Natural killer cell (primary cell): ENCODE results near the gene SPTBN4. TPM values are rescaled to one million over a fixed set of nuclear protein-coding genes. Genes with fewer than 3 reads are reported as not detected.

Experiments used
- ATAC-seq, 3 donors: fragments of 150-1000 bp in 2 of 3; fragments of 200-7000 bp in 1 of 3; cut with Tn5 transposase; 1 replicate in 1 of 3; 2 replicates in 2 of 3; pipeline ENCODE4 v1.10.0; 2021; ENCODE audit warnings: mild to moderate bottlenecking in 2 of 3, moderate library complexity in 2 of 3
- DNase-seq, 2 donors: peaks; one replicate each; pipeline versions ENCODE4 v3.0.0 to v3.0.0-alpha.2; 2013 to 2021; ENCODE audit warnings: mixed read lengths in 1 of 2
- H3K27ac ChIP-seq: one replicate; pipeline ENCODE4 v1.5.1; 2013; ENCODE audit warnings: mild to moderate bottlenecking, low read length
- H3K27me3 ChIP-seq: one replicate; pipeline ENCODE4 v1.6.1; 2013; ENCODE audit warnings: low read length; ENCODE audit not compliant: control insufficient read depth, insufficient read depth
- H3K36me3 ChIP-seq: one replicate; pipeline ENCODE4 v1.6.1; 2013; ENCODE audit warnings: low read length; ENCODE audit not compliant: control insufficient read depth, insufficient read depth
- H3K4me1 ChIP-seq: one replicate; pipeline ENCODE4 v1.6.1; 2013; ENCODE audit warnings: low read length; ENCODE audit not compliant: control insufficient read depth, insufficient read depth
- H3K4me3 ChIP-seq: one replicate; pipeline ENCODE4 v1.5.1; 2013; ENCODE audit warnings: low read length
- H3K9me3 ChIP-seq: one replicate; pipeline ENCODE4 v1.6.1; 2013; ENCODE audit warnings: low read length; ENCODE audit not compliant: control insufficient read depth, insufficient read depth
- H3K27ac Mint-ChIP-seq, 2 donors: one replicate each; pipeline ENCODE4 v1.8.0; 2022; ENCODE audit warnings: mild to moderate bottlenecking in 2 of 2, mixed read lengths in 2 of 2, moderate library complexity in 1 of 2
- H3K27me3 Mint-ChIP-seq, 2 donors: one replicate each; pipeline ENCODE4 v1.8.0; 2022; ENCODE audit warnings: low read depth in 2 of 2, mixed read lengths in 2 of 2
- H3K36me3 Mint-ChIP-seq: one replicate; pipeline ENCODE4 v1.8.0; 2022; ENCODE audit warnings: mixed read lengths
- H3K4me1 Mint-ChIP-seq, 2 donors: one replicate each; pipeline ENCODE4 v1.8.0; 2022; ENCODE audit warnings: mixed read lengths in 2 of 2
- H3K4me3 Mint-ChIP-seq: one replicate; pipeline ENCODE4 v1.8.0; 2022; ENCODE audit warnings: mild to moderate bottlenecking, moderate library complexity, mixed read lengths
- H3K9me3 Mint-ChIP-seq, 2 donors: one replicate each; pipeline ENCODE4 v1.8.0; 2022; ENCODE audit warnings: mixed read lengths in 2 of 2
- WGBS: methylation state at CpG from one replicate; pipeline ENCODE4 v1.1.7; 2013; ENCODE audit warnings: missing lambda C conversion rate; ENCODE audit not compliant: insufficient coverage; 5-methylcytosine and 5-hydroxymethylcytosine counted together
- intact Hi-C: fragments of 100-400 bp; cut with micrococcal nuclease; formaldehyde crosslinking; loops from one replicate; pipeline ENCODE4 v1.14.2; 2022
- total RNA-seq, 4 donors: library from RNA; stranded (reverse); fragments of 120-200 nt in 1 of 4; gene quantifications; one replicate each; pipeline versions ENCODE4 v1.2.3 to v1.2.4, GENCODE V29; 2013 to 2022
- TF ChIP-seq, protein P1 (sequence below): fragments of 200-600 bp; IDR thresholded peaks from one replicate; pipeline ENCODE4 v1.8.0; 2022; ENCODE audit warnings: antibody characterized with exemption

The SPTBN4 gene
- total RNA-seq, 3 donors from 2014 or later (not counting 1 experiment from before 2014, with no cell fraction given): 0.16 to 0.63 (median 0.31) TPM

DNA sequence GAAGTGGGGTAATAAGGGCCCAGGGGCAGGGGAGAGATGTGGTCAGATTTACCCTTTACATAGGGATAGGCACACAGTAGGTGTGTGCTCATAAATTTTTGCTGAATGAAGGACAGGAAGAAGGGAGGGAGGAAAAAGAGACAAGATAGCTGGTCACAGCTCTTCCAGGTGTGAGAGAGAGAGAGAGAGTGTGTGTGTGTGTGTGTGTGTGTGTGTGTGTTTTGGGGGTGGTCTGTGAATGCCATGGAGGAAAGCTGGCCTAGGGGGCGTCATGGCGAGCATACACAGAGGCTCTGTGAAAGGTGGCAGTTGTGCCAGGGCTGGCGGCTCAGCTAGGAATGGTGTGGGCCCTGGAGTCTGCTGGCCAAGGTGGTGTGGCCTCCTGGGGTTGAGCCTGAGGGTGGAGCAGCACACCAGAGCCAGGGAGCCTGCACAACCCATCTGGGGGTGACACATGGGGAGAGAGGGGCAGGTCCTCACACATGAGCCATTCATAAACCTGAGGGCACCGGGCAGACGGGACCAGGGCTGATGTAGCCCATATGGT, 47.7 kb upstream of the SPTBN4 start:
- H3K36me3 Mint-ChIP-seq: no peaks in the 10 kb centered on the region
- peak overlapping the region in 1 of 2 donors; percentile 82 for H3K27ac Mint-ChIP-seq
- H3K9me3 Mint-ChIP-seq: no peaks in the 10 kb centered on the region
- Histone ChIP-seq H3K9me3 (no peaks in the 10 kb centered on the region), H3K4me1 (peaks cover 50% of the 10 kb centered on the region), H3K36me3 (peaks cover 10% of the 10 kb centered on the region), H3K27me3 (no peaks in the 10 kb centered on the region), H3K27ac (no peak overlapping the region), H3K4me3 (no peak overlapping the region)
- no peak overlapping the region for H3K4me3 Mint-ChIP-seq
- 92% methylated on average over 5 of the region's 5 CpGs for WGBS
- H3K27me3 Mint-ChIP-seq: no peaks in the 10 kb centered on the region
- TF ChIP-seq, protein P1, sequence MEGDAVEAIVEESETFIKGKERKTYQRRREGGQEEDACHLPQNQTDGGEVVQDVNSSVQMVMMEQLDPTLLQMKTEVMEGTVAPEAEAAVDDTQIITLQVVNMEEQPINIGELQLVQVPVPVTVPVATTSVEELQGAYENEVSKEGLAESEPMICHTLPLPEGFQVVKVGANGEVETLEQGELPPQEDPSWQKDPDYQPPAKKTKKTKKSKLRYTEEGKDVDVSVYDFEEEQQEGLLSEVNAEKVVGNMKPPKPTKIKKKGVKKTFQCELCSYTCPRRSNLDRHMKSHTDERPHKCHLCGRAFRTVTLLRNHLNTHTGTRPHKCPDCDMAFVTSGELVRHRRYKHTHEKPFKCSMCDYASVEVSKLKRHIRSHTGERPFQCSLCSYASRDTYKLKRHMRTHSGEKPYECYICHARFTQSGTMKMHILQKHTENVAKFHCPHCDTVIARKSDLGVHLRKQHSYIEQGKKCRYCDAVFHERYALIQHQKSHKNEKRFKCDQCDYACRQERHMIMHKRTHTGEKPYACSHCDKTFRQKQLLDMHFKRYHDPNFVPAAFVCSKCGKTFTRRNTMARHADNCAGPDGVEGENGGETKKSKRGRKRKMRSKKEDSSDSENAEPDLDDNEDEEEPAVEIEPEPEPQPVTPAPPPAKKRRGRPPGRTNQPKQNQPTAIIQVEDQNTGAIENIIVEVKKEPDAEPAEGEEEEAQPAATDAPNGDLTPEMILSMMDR: no peak
- intact Hi-C loops: no loop called here
- DNase-seq: no peak
- peaks cover 28 to 51% of the 10 kb centered on the region in 2 donors for H3K4me1 Mint-ChIP-seq
- ATAC-seq: no peak

DNA sequence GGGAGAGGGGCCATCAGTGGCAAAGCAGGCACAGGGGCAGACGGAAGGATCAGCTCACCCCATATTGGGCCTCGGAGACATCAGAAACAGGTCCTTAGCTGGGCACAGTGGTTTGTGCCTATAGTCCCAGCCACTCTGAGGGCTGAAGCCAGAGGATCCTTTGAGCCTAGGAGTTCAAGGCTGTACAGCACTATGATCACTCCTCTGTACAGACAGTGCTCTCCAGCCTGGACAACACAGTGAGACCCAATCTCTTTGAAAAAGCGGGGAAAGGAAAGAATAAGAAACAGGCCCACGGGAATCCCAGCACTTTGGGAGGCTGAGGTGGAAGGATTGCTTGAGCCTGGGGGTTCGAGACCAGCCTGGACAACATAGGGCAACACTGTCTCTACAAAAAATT, 47.0 kb upstream of the SPTBN4 start:
- ATAC-seq: no peak
- TF ChIP-seq, protein P1: no peak
- Histone ChIP-seq H3K36me3 (peaks cover 10% of the 10 kb centered on the region), H3K9me3 (no peaks in the 10 kb centered on the region), H3K27me3 (no peaks in the 10 kb centered on the region), H3K4me1 (peaks cover 48% of the 10 kb centered on the region), H3K4me3 (no peak overlapping the region), H3K27ac (no peak overlapping the region)
- H3K4me3 Mint-ChIP-seq: peak overlapping the region; percentile 77
- DNase-seq: no peak
- H3K4me1 Mint-ChIP-seq: peaks cover 34 to 54% of the 10 kb centered on the region in 2 donors
- H3K9me3 Mint-ChIP-seq: no peaks in the 10 kb centered on the region
- WGBS: 96% methylated on average over 5 of the region's 5 CpGs
- intact Hi-C loops: loop anchor here (5.0 kb wide), 1 partner anchor 178 kb away; no protein-coding TSS in a partner anchor
- H3K36me3 Mint-ChIP-seq: no peaks in the 10 kb centered on the region
- H3K27me3 Mint-ChIP-seq: no peaks in the 10 kb centered on the region
- peak overlapping the region; percentile 57 to 82 for H3K27ac Mint-ChIP-seq

DNA sequence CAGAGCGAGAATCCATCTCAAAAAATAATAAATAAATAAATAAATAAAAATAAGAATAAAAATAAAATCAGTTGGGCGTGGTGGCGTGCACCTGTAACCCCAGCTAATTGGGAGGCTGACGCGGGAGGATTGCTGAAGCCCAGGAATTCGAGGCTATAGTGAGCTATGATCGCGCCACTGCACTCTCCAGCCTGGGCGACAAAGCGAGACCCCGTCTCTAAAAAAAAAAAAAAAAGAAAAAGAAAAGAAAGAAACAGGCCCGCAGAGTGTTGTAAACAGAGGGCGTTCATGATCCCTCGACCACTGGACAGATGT, 46.4 kb upstream of the SPTBN4 start:
- 65% methylated on average over 13 of the region's 14 CpGs for WGBS
- Histone ChIP-seq H3K4me3 (peak overlapping the region; percentile 88), H3K4me1 (peaks cover 49% of the 10 kb centered on the region), H3K36me3 (peaks cover 10% of the 10 kb centered on the region), H3K27me3 (no peaks in the 10 kb centered on the region), H3K27ac (peak overlapping the region; percentile 95), H3K9me3 (no peaks in the 10 kb centered on the region)
- H3K36me3 Mint-ChIP-seq: no peaks in the 10 kb centered on the region
- DNase-seq: no peak
- H3K9me3 Mint-ChIP-seq: no peaks in the 10 kb centered on the region
- TF ChIP-seq, protein P1: no peak
- H3K27me3 Mint-ChIP-seq: no peaks in the 10 kb centered on the region
- peak in 1 of 3 donors; percentile 1 for ATAC-seq
- H3K27ac Mint-ChIP-seq: peak overlapping the region; percentile 82 to 88
- peak overlapping the region; percentile 90 for H3K4me3 Mint-ChIP-seq
- intact Hi-C loops: loop anchor here (5.0 kb wide), 1 partner anchor 177 kb away; no protein-coding TSS in a partner anchor
- H3K4me1 Mint-ChIP-seq: peaks cover 36 to 56% of the 10 kb centered on the region in 2 donors
